ENCODE data around the gene CENPVL1.
"Not testable (repeated sequence)": the region's sequence is repeated elsewhere in the genome, so short reads cannot be mapped to it uniquely, and the experiment has no call there.

CENPVL1 gene

DNA sequence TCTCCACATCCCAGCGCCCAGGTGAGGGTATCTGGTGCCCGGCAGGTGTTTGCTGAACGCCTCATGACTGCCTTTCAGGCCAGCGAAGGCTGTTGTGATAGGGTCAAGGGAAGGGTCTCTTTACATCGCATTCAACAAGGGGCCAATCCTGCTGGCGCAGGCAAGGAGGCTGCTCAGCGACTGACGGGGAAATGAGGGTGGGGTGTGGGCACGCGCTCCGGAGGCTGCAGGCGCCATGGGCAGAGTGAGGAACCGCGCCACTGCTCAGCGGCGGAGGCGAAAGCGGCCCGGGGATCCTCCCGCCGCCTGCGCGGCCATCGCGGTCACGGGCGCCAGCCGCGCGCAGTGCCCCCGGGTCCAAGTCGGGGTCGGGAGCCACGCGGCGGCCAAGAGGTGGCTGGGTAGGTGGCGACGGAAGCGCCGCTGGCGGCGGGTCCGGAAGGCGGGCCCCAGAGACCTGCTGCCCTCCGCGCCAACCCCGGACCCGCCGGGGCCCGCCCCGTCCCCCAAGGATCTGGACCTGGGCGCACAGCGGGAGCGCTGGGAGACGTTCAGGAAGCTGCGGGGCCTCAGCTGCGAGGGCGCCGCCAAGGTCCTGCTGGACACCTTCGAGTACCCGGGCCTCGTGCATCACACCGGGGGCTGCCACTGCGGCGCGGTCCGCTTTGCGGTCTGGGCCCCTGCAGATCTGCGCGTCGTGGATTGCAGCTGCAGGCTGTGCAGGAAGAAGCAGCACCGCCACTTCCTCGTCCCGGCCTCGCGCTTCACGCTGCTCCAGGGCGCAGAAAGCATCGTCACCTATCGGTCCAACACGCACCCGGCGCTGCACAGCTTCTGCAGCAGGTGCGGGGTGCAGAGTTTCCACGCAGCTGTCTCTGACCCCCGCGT, at the start of gene CENPVL1:
Gene CENPVL1 (plus strand): TSS at position 236 of the 888 bp plus-strand sequence. CDS start 0 bp downstream, at position 236.
- FAIRE-seq, result not testable (repeated sequence)

DNA sequence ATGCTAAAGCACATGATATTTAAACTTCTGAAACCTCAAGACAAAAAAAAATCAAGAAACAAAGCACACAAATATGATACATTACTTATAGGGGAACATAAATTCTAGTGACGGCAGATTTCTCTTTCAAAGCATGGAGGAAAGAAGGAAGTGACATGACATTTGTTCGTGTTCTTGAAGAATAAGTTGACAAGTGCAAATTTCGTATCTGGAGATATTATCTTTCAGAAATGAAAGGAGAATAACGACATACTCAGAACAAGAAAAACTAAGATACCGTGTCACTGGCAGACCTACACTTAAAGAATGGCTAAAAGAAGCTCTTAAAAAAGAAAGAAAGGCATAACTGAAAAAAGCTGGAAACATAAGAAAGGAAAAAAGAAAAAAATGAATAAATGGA, 44.3 kb upstream of the CENPVL1 start:
- no peak for FAIRE-seq

GRCh38 chrX:51679689-51680433, 30.5 kb upstream of the CENPVL1 start:
- not testable (repeated sequence) for FAIRE-seq

- not testable (repeated sequence) for FAIRE-seq
Measured at GRCh38 chrX:51681808-51682719, 28.2 kb upstream of the CENPVL1 start.

GRCh38 chrX:51682720-51683062, 27.6 kb upstream of the CENPVL1 start, which contains the start of gene CENPVL2:
Gene CENPVL2, minus strand, starts transcription at chrX:51682831. Its CDS starts 0 bp downstream, at chrX:51682831.
- not testable (repeated sequence) for FAIRE-seq

DNA sequence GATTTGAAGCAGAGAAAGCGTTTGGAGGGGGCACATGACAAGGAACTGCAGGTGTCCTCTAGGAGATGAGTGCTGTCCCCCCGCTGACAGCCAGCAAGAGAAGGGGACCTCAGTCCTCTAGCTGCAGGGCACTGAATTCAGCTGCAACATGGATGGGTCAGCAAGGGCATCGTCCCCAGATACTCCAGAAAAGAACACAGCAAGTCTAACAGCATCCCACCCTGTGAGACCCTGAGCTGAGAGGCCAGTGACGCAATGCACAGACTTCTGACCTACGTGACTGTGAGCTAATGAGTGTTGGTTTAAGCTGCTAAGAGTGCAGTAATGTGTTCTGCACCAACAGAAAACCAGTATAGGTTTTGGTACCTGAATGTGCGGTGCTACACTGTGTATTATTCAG, 16.1 kb upstream of the CENPVL1 start:
- no peak for FAIRE-seq

DNA sequence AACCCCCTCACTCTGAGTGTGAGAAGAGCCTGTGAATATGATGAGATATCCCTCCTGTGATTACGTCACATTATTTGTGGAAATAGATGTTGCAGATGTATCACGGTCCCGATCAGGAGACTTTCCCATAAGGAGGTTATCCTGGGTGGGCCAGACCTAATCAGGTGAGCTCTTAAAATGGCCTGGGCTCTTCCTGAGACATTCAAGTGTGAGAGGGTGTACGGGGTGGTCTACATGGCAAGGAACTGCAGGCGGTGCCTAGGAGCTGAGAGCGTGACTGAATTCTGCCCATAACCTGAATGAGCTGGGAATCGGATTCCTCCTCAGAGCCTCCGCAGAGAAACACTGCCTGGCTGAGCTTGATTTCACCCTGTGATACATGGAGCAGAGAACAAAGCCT, 12.9 kb upstream of the CENPVL1 start:
- no peak for FAIRE-seq

- FAIRE-seq, result not testable (repeated sequence)
Measured at GRCh38 chrX:51712943-51713647, 2.8 kb downstream of the CENPVL1 start.

- FAIRE-seq, result no peak
Measured at GRCh38 chrX:51728202-51728601, 17.9 kb downstream of the CENPVL1 start.

DNA sequence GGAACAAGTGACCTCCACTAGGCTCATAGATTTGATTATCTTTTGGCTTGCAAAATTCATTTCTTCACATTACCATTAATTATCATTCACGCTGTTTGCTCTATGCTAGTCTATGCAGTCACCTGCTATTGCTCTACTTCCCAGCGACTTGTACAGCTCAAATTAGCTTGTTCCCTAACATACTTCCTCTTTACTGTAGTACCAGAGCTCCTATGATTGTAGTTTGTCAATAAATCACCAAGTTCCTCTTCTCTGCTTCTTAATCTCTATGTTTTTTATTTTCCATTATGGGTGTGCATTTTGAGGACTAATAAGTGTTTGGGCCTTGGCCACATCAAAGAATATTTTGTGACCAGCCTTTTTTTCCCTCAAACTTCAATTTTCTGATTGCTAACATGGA, 26.8 kb downstream of the CENPVL1 start:
- no peak for FAIRE-seq

- no peak for FAIRE-seq
Measured at GRCh38 chrX:51742586-51742985, 32.3 kb downstream of the CENPVL1 start.

DNA sequence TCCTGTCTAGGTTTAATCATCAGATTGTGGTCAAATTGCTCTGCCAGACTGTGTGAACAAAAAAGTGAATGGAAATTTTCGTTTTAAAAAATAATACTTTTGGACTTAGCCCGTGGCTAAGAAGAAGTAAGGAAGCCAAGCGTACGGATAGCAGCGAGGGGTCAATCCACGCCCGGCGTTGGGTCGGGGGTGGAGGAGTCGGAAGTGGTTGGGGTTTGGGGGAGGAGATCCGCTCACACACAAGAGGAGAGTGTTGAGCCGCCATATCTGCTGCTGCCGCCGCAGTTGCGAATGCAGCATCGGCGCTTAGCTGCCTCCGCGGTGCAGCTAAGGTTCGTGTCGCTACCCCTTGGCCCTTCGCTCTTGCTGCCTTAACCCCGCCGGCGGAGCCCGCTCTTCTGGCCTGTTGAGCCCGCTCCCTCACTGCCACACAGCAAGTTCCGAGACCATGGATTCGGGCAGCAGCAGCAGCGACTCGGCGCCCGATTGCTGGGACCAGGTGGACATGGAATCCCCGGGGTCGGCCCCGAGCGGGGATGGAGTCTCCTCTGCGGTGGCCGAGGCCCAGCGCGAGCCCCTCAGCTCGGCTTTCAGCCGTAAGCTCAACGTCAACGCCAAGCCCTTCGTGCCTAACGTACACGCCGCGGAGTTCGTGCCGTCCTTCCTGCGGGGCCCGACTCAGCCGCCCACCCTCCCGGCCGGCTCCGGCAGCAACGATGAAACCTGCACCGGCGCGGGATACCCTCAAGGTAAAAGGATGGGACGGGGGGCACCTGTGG, 33.1 kb downstream of the CENPVL1 start, which contains the start of gene GSPT2:
Gene GSPT2 (plus strand): TSS at position 264 of the 779 bp plus-strand sequence. CDS start 185 bp downstream, at position 449.
- FAIRE-seq, result no peak

- no peak for FAIRE-seq
Measured at GRCh38 chrX:51747671-51748070, 37.4 kb downstream of the CENPVL1 start.

GRCh38 chrX:51759055-51759839, 48.9 kb downstream of the CENPVL1 start:
- FAIRE-seq, result no peak

DNA sequence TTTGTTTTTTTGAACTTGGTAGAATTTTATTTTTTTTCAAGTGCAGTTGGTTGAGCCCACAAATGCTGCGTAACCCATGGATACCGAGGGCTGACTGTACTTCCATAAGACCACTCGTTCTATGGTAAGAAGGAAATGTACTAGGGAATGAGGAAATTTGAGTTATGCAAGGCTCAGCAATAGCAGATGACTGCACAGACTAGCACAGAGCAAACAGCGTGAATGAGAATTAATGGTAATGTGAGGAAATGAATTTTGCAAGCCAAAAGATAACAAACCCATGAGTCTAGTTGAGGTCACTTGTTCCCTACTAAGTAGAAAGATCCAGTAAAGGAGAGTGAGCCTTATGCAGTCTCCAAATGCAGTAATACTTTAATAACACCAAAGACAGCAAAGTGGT, 50.3 kb downstream of the CENPVL1 start:
- no peak for FAIRE-seq
